Measurements from ENCODE around the gene TCP10L.

DNA sequence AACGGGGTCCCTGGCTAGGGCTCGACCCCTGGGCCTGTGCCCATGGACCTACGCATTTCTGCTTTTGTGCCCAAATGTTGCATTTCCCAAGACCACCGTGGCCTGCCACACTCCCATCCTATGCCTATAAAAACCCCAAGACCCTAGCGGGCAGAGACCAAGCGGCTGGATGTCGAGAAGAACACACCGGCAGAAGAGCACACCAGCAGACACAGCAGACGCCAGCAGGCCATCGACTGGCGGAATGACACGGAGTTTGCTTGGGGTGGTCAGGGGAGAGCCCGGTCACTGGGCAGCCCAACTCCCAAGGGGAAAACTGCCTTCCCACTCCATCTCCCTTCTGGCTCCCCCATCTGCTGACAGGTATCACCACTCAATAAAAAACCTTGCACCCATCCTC lies 4.4 kb downstream of the TCP10L start:
- TF ChIP-seq ZNF274 (IDR thresholded peaks at IDR 0.05; ENCODE audit: low read depth, low read length) (no peak), YY1 (IDR thresholded peaks at IDR 0.05; ENCODE audit: insufficient read depth, insufficient read length) (no peak), SUZ12 (IDR thresholded peaks at IDR 0.05; ENCODE audit: extremely low read depth, insufficient read depth, insufficient read length) (no peak)

Measured in NT2/D1 (cell line).